Measurements from ENCODE around the gene ZNF77. TPM values are rescaled to one million over a fixed set of nuclear protein-coding genes. Genes with fewer than 3 reads are reported as not detected.
A peak's percentile ranks its signal among the peaks of the same experiment; 100 is the strongest.

The ZNF77 gene
- total RNA-seq, 2 donors from 2014 or later: 4.6 to 7.1 TPM

- Mint-ChIP-seq H3K4me1 (peaks cover 24% of the 10 kb centered on the region), H3K27me3 (ENCODE audit: insufficient read depth) (peaks cover 20% of the 10 kb centered on the region), H3K9me3 (no peaks in the 10 kb centered on the region), H3K27ac (peak overlapping the region; percentile 67), H3K4me3 (peak overlapping the region; percentile 46), H3K36me3 (ENCODE audit: low read depth) (peaks cover 4% of the 10 kb centered on the region)
- WGBS, 2 experiments (ENCODE audit: insufficient coverage in 1 of 2, insufficient read length in 1 of 2): 37 to 41% methylated on average over 12 to 20 of the region's 20 CpGs
- Histone ChIP-seq H3K27ac (ENCODE audit: low read depth, low read length) (no peak overlapping the region), H3K9ac (ENCODE audit: extremely low read depth, low read length, poor library complexity, severe bottlenecking) (no peak overlapping the region), H3K27me3 (ENCODE audit: control insufficient read depth, insufficient read depth, low read length, poor library complexity, severe bottlenecking) (no peaks in the 10 kb centered on the region), H3K4me3 (ENCODE audit: low read length) (no peak overlapping the region), H3K9me3 (ENCODE audit: control insufficient read depth, low read length) (no peaks in the 10 kb centered on the region), H3K36me3 (ENCODE audit: control insufficient read depth, insufficient read depth, low read length) (no peaks in the 10 kb centered on the region), H3K4me1 (ENCODE audit: control insufficient read depth, insufficient read depth, low read length) (peaks cover 10% of the 10 kb centered on the region)
- TF ChIP-seq CTCF (conservative IDR thresholded peaks at IDR 0.05): no peak
- DNase-seq: peak; percentile 78
These were observed 42.3 kb upstream of the ZNF77 start for GRCh38 chr19:2986951-2987524.

- no peak for TF ChIP-seq CTCF (conservative IDR thresholded peaks at IDR 0.05)
- Mint-ChIP-seq H3K27me3 (ENCODE audit: insufficient read depth) (peaks cover 44% of the 10 kb centered on the region), H3K36me3 (ENCODE audit: low read depth) (peaks cover 4% of the 10 kb centered on the region), H3K27ac (peak overlapping the region; percentile 80), H3K4me3 (peak overlapping the region; percentile 38), H3K4me1 (peaks cover 31% of the 10 kb centered on the region), H3K9me3 (no peaks in the 10 kb centered on the region)
- Histone ChIP-seq H3K9ac (ENCODE audit: extremely low read depth, low read length, poor library complexity, severe bottlenecking) (no peak overlapping the region), H3K4me1 (ENCODE audit: control insufficient read depth, insufficient read depth, low read length) (peaks cover 10% of the 10 kb centered on the region), H3K27ac (ENCODE audit: low read depth, low read length) (no peak overlapping the region), H3K36me3 (ENCODE audit: control insufficient read depth, insufficient read depth, low read length) (no peaks in the 10 kb centered on the region), H3K4me3 (ENCODE audit: low read length) (peak overlapping the region; percentile 29), H3K27me3 (ENCODE audit: control insufficient read depth, insufficient read depth, low read length, poor library complexity, severe bottlenecking) (no peaks in the 10 kb centered on the region), H3K9me3 (ENCODE audit: control insufficient read depth, low read length) (no peaks in the 10 kb centered on the region)
- peak; percentile 97 for DNase-seq
- WGBS, 2 experiments (ENCODE audit: insufficient coverage in 1 of 2, insufficient read length in 1 of 2): 4 to 14% methylated on average over 8 to 12 of the region's 14 CpGs
These were observed 39.4 kb upstream of the ZNF77 start for GRCh38 chr19:2984215-2984528.

- Mint-ChIP-seq H3K4me3 (peak overlapping the region; percentile 38), H3K9me3 (no peaks in the 10 kb centered on the region), H3K27ac (peak overlapping the region; percentile 48), H3K27me3 (ENCODE audit: insufficient read depth) (peaks cover 45% of the 10 kb centered on the region), H3K36me3 (ENCODE audit: low read depth) (peaks cover 2% of the 10 kb centered on the region), H3K4me1 (peaks cover 30% of the 10 kb centered on the region)
- H3K27ac ChIP-seq (ENCODE audit: low read depth, low read length): no peak overlapping the region
- H3K4me1 ChIP-seq (ENCODE audit: control insufficient read depth, insufficient read depth, low read length): peaks cover 10% of the 10 kb centered on the region
- H3K4me3 ChIP-seq (ENCODE audit: low read length): peak overlapping the region; percentile 29
- no peaks in the 10 kb centered on the region for H3K36me3 ChIP-seq (ENCODE audit: control insufficient read depth, insufficient read depth, low read length)
- no peaks in the 10 kb centered on the region for H3K9me3 ChIP-seq (ENCODE audit: control insufficient read depth, low read length)
- H3K27me3 ChIP-seq (ENCODE audit: control insufficient read depth, insufficient read depth, low read length, poor library complexity, severe bottlenecking): no peaks in the 10 kb centered on the region
- 29% methylated on average over 15 to 24 of the region's 24 CpGs for WGBS, 2 experiments (ENCODE audit: insufficient coverage in 1 of 2, insufficient read length in 1 of 2)
- no peak for DNase-seq
- H3K9ac ChIP-seq (ENCODE audit: extremely low read depth, low read length, poor library complexity, severe bottlenecking): no peak overlapping the region
- no peak for TF ChIP-seq CTCF (conservative IDR thresholded peaks at IDR 0.05)
These were observed 38.8 kb upstream of the ZNF77 start for GRCh38 chr19:2983351-2984214.

All from endodermal cell (in vitro differentiated cells).